B cell (primary cell): ENCODE data around the gene ARHGAP25. TPM values are rescaled to one million over a fixed set of nuclear protein-coding genes. Genes with fewer than 3 reads are reported as not detected.

Experiments used
- ATAC-seq: fragments of 200-7000 bp; cut with Tn5 transposase; one replicate; pipeline ENCODE4 v1.10.0; 2021; ENCODE audit warnings: low read depth, mild to moderate bottlenecking, moderate number of reproducible peaks, moderate library complexity
- CTCF ChIA-PET: fragments of 350-600 bp; sonication (Branson Sonifier 250); formaldehyde crosslinking; loops from one replicate; lab custom pipeline; 2021; ENCODE audit warnings: antibody characterized with exemption, inconsistent platforms; lab: Charles Lee
- POLR2A ChIA-PET: fragments of 350-600 bp; sonication (Branson Sonifier 250); formaldehyde crosslinking; loops from one replicate; lab custom pipeline; 2021; ENCODE audit warnings: antibody characterized with exemption; lab: Charles Lee
- DNase-seq: peaks from one replicate; pipeline ENCODE4 v3.0.0; 2013
- H2AFZ ChIP-seq: 2 replicates; pipeline ENCODE4 v1.6.1; 2012; ENCODE audit warnings: mild to moderate bottlenecking, low read depth, low read length; ENCODE audit not compliant: insufficient read depth, poor library complexity, severe bottlenecking
- H3K27ac ChIP-seq, 2 donors: 1 replicate in 1 of 2; 2 replicates in 1 of 2; pipeline ENCODE4 v1.5.1; 2012 to 2013; ENCODE audit warnings: low read length in 2 of 2, mild to moderate bottlenecking in 2 of 2, moderate library complexity in 1 of 2
- H3K27me3 ChIP-seq, 4 experiments: fragments of 200-600 bp in 1 of 4; sonication (generic) in 1 of 4; replicated peaks in 1 of 4; 1 replicate in 2 of 4; 2 replicates in 2 of 4; pipeline versions ENCODE4 v1.6.1 to v1.7.0; 2013 to 2016; ENCODE audit warnings: low read length in 3 of 4, mild to moderate bottlenecking in 2 of 4, mixed read lengths in 1 of 4, moderate library complexity in 1 of 4; ENCODE audit not compliant: insufficient read depth in 4 of 4, control insufficient read depth in 3 of 4; ENCODE audit errors: control extremely low read depth in 1 of 4
- H3K36me3 ChIP-seq, 2 experiments: replicated peaks in 1 of 2; 1 replicate in 1 of 2; 2 replicates in 1 of 2; pipeline versions ENCODE4 v1.6.1 to v1.7.1; 2013; ENCODE audit warnings: low read length in 1 of 2; ENCODE audit not compliant: insufficient read depth in 2 of 2, control insufficient read depth in 1 of 2; ENCODE audit errors: control extremely low read depth in 1 of 2, extremely low read depth in 1 of 2
- H3K4me1 ChIP-seq, 2 donors: fragments of 200-600 bp in 1 of 2; sonication (generic) in 1 of 2; 1 replicate in 1 of 2; 2 replicates in 1 of 2; pipeline versions ENCODE4 v1.5.1 to v1.6.1; 2013 to 2017; ENCODE audit warnings: low read length in 2 of 2; ENCODE audit not compliant: control insufficient read depth in 2 of 2, insufficient read depth in 2 of 2
- H3K4me2 ChIP-seq: replicated peaks from 2 replicates; pipeline ENCODE3; 2012; ENCODE audit warnings: mild to moderate bottlenecking, low read depth, low read length; ENCODE audit not compliant: poor library complexity, severe bottlenecking
- H3K4me3 ChIP-seq, 5 experiments: fragments of 200-600 bp in 1 of 5; sonication (generic) in 1 of 5; 1 replicate in 3 of 5; 2 replicates in 2 of 5; pipeline versions ENCODE4 v1.5.1 to v1.7.0; 2011 to 2016; ENCODE audit warnings: low read length in 4 of 5, mild to moderate bottlenecking in 4 of 5, low read depth in 2 of 5, control low read depth in 1 of 5, moderate library complexity in 1 of 5; ENCODE audit not compliant: insufficient read depth in 1 of 5; ENCODE audit errors: control extremely low read depth in 1 of 5, extremely low read depth in 1 of 5
- H3K79me2 ChIP-seq: fragments of 200-600 bp; sonication (generic); one replicate; pipeline ENCODE4 v1.6.0; 2016; ENCODE audit warnings: low read length; ENCODE audit not compliant: control insufficient read depth, insufficient read depth
- H3K9ac ChIP-seq: fragments of 200-600 bp; sonication (generic); 2 replicates; pipeline ENCODE4 v1.6.1; 2017; ENCODE audit warnings: mild to moderate bottlenecking, low read length, moderate library complexity
- H3K9me3 ChIP-seq, 3 donors: one replicate each; pipeline versions ENCODE4 v1.6.1 to v1.7.1; 2013; ENCODE audit warnings: low read length in 2 of 3; ENCODE audit not compliant: control insufficient read depth in 2 of 3, insufficient read depth in 1 of 3; ENCODE audit errors: control extremely low read depth in 1 of 3
- H4K20me1 ChIP-seq: 2 replicates; pipeline ENCODE4 v1.6.0; 2012; ENCODE audit warnings: mild to moderate bottlenecking, low read length; ENCODE audit not compliant: insufficient read depth, control insufficient read depth, poor library complexity, severe bottlenecking
- H3K27ac Mint-ChIP-seq: one replicate; pipeline ENCODE4 v1.8.0; 2021; ENCODE audit warnings: mixed read lengths
- H3K27me3 Mint-ChIP-seq: one replicate; pipeline ENCODE4 v1.8.0; 2021; ENCODE audit warnings: mixed read lengths
- H3K4me1 Mint-ChIP-seq: one replicate; pipeline ENCODE4 v1.8.0; 2021; ENCODE audit warnings: mixed read lengths
- H3K4me3 Mint-ChIP-seq: one replicate; pipeline ENCODE4 v1.8.0; 2021; ENCODE audit warnings: mixed read lengths
- H3K9me3 Mint-ChIP-seq: one replicate; pipeline ENCODE4 v1.8.0; 2022; ENCODE audit warnings: mixed read lengths; ENCODE audit not compliant: insufficient read depth
- CTCF ChIP-seq: fragments of 200-600 bp; IDR thresholded peaks from one replicate; pipeline ENCODE4 v1.8.0; 2022; ENCODE audit warnings: antibody characterized with exemption, mild to moderate bottlenecking
- EZH2 ChIP-seq: IDR thresholded peaks from 2 replicates; pipeline ENCODE4 v1.6.1; 2012; ENCODE audit warnings: borderline replicate concordance, low read depth, mild to moderate bottlenecking, moderate library complexity, low read length; ENCODE audit not compliant: insufficient read depth, poor library complexity, severe bottlenecking
- WGBS: methylation state at CpG from one replicate; pipeline ENCODE4 v1.1.5; 2013; ENCODE audit warnings: missing lambda C conversion rate; ENCODE audit not compliant: insufficient coverage; 5-methylcytosine and 5-hydroxymethylcytosine counted together
- intact Hi-C: fragments of 100-400 bp; cut with micrococcal nuclease; formaldehyde crosslinking; loops from one replicate; pipeline ENCODE4 v1.10.0; 2022
- polyA plus RNA-seq: library from polyadenylated mRNA; depleted of rRNA; stranded (reverse); fragments of >200 nt; gene quantifications from 2 replicates; pipeline ENCODE4 v1.2.3, GENCODE V29; 2012
- total RNA-seq, 2 donors: library from RNA; stranded (reverse); fragments of 120-200 nt in 1 of 2; gene quantifications; 1 replicate in 1 of 2; 2 replicates in 1 of 2; pipeline versions ENCODE4 v1.2.3 to v1.2.4, GENCODE V29; 2013 to 2022

ARHGAP25 gene
- total and polyA plus RNA-seq, 2 donors (not counting 1 experiment from before 2014, with no cell fraction given): 97.9 to 207 TPM

GRCh38 chr2:68732036-68732932 is 2.3 kb upstream of the ARHGAP25 start:
- peaks cover 0 to 5% (median 0%) of the 10 kb centered on the region in 3 donors for H3K9me3 ChIP-seq
- no peaks in the 10 kb centered on the region for H3K27me3 ChIP-seq
- no peak overlapping the region for H3K27ac ChIP-seq
- no peak for DNase-seq
- Mint-ChIP-seq H3K4me3 (no peak overlapping the region), H3K27ac (peak overlapping the region; percentile 66), H3K27me3 (no peaks in the 10 kb centered on the region), H3K4me1 (peaks cover 43% of the 10 kb centered on the region), H3K9me3 (no peaks in the 10 kb centered on the region)
- H4K20me1 ChIP-seq: no peaks in the 10 kb centered on the region
- intact Hi-C loops: no loop called here
- ChIA-PET CTCF (interaction anchor here (1.3 to 4.2 kb wide), 9 partner anchors 9 to 104 kb away, joined by 5 to 32 read pairs (median 8); no protein-coding TSS in a partner anchor), POLR2A (interaction anchor here (1.6 kb wide), 1 partner anchor 9 kb away, joined by 4 read pairs; no protein-coding TSS in a partner anchor)
- no peak overlapping the region for H3K9ac ChIP-seq
- TF ChIP-seq CTCF (no peak), EZH2 (no peak)
- peaks cover 48 to 59% of the 10 kb centered on the region in 2 donors for H3K4me1 ChIP-seq
- peaks cover 23% of the 10 kb centered on the region for H3K79me2 ChIP-seq
- no peak overlapping the region for H3K4me2 ChIP-seq
- no peaks in the 10 kb centered on the region for H3K36me3 ChIP-seq
- no peak overlapping the region for H3K4me3 ChIP-seq
- WGBS: 82% methylated on average over 7 of the region's 19 CpGs
- no peak for ATAC-seq
- no peak overlapping the region for H2AFZ ChIP-seq

- POLR2A ChIA-PET: interaction anchor here (0.5 to 1.6 kb wide), 3 partner anchors 8 to 998 kb away, joined by 4 read pairs; no protein-coding TSS in a partner anchor
- Mint-ChIP-seq H3K4me1 (peaks cover 46% of the 10 kb centered on the region), H3K9me3 (no peaks in the 10 kb centered on the region), H3K27ac (no peak overlapping the region), H3K4me3 (no peak overlapping the region), H3K27me3 (no peaks in the 10 kb centered on the region)
- Histone ChIP-seq H4K20me1 (no peaks in the 10 kb centered on the region), H2AFZ (no peak overlapping the region), H3K27me3 (no peaks in the 10 kb centered on the region), H3K79me2 (peaks cover 34% of the 10 kb centered on the region), H3K36me3 (no peaks in the 10 kb centered on the region), H3K4me2 (peak overlapping the region; percentile 76), H3K9ac (no peak overlapping the region), H3K9me3 (peaks cover 0 to 5% (median 0%) of the 10 kb centered on the region in 3 donors), H3K27ac (no peak overlapping the region), H3K4me1 (peaks cover 51 to 62% of the 10 kb centered on the region in 2 donors), H3K4me3 (no peak overlapping the region)
- CTCF ChIA-PET: interaction anchor here (1.1 to 4.2 kb wide), 18 partner anchors 10 to 270 kb away, joined by 3 to 32 read pairs (median 6); no protein-coding TSS in a partner anchor
- ATAC-seq: no peak
- intact Hi-C loops: no loop called here
- DNase-seq: no peak
- whole genome bisulfite sequencing: 83% methylated on average over 4 of the region's 4 CpGs
- no peak for TF ChIP-seq EZH2
- TF ChIP-seq CTCF: no peak
Observed at GRCh38 chr2:68733365-68733764, 1.2 kb upstream of the ARHGAP25 start.
